Measurements from ENCODE around the gene ST6GALNAC4.

ST6GALNAC4 gene

DNA sequence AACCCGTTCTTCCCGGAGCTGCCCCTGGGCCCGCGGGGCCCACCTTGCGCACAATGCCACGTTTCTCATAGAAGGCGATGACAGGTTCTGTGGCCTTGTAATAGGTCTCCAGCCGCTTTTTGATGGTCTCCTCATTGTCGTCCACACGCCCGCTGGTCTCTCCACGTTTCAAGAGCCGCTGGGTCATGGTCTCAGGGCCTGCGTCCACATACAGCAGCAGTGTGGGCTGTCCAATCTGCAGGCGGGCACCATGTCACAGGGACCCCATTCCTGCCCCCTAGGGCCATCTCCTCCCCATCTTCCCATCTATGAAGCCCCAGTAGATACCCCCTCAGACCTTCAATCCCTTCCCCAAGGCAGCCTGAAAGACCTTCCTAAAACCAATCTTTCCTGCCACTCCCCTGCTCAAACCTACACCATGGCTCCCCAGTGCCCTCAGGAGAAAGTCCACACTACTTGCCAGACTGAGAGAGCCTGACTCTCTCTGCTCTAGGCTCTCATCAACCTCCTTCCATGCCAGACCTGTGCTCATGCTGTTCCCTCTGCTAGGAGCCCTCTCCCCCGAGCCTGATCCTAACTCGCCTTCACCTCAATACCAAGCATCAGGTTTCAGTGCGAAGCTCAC, 48.5 kb downstream of the ST6GALNAC4 start:
- TF ChIP-seq, protein P1, sequence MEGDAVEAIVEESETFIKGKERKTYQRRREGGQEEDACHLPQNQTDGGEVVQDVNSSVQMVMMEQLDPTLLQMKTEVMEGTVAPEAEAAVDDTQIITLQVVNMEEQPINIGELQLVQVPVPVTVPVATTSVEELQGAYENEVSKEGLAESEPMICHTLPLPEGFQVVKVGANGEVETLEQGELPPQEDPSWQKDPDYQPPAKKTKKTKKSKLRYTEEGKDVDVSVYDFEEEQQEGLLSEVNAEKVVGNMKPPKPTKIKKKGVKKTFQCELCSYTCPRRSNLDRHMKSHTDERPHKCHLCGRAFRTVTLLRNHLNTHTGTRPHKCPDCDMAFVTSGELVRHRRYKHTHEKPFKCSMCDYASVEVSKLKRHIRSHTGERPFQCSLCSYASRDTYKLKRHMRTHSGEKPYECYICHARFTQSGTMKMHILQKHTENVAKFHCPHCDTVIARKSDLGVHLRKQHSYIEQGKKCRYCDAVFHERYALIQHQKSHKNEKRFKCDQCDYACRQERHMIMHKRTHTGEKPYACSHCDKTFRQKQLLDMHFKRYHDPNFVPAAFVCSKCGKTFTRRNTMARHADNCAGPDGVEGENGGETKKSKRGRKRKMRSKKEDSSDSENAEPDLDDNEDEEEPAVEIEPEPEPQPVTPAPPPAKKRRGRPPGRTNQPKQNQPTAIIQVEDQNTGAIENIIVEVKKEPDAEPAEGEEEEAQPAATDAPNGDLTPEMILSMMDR (IDR thresholded peaks at IDR 0.05; ENCODE audit: borderline replicate concordance, insufficient read depth, low read depth, low read length): no peak
- no peak overlapping the region for H3K4me3 ChIP-seq (ENCODE audit: low read depth, low read length)

DNA sequence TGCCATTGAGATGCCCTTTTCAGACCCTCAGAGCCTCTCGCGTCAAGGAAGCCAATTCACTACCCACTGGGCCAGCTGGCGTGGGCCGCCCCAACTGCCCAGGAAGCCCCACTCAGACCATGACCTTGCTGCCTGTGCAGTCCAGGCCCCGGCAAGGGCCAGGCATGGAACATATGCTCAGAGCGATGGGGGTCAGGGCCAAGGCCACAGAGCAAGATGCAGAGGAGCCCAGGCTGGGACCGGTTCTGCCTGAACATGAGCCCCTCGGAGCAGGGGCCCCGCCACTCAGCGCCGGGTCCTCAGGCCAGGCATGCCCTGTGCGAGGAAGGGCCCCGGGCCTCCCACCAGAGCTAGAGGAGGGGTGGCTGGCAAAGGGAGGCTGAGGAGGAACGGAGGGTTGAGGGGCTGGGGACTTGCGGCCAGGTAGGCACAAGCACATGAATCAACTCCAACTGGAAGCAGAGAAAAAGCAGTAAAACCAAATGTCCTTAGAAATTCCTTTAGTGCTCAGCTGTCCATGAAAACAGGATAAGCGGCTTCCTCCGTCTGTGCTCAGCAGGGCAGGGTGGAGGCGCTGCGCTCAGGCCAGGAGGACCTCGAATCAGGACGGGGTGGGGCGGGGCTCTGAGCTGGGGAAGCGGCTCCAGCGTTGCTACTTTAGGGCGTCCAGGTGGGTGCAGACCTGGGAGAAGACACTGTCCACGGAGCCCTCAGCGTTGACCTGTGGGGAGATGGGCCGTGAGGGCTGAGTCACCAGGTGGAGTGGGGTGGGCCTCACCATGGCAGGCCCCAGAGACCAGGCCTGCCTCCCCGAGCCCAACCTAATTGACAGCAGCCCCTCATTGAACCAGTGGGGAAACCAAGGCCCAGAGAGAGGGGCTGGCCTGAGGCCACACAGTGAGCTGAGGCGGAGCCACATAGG, 49.2 kb downstream of the ST6GALNAC4 start:
- TF ChIP-seq, protein P1 (IDR thresholded peaks at IDR 0.05; ENCODE audit: borderline replicate concordance, insufficient read depth, low read depth, low read length): no peak

DNA sequence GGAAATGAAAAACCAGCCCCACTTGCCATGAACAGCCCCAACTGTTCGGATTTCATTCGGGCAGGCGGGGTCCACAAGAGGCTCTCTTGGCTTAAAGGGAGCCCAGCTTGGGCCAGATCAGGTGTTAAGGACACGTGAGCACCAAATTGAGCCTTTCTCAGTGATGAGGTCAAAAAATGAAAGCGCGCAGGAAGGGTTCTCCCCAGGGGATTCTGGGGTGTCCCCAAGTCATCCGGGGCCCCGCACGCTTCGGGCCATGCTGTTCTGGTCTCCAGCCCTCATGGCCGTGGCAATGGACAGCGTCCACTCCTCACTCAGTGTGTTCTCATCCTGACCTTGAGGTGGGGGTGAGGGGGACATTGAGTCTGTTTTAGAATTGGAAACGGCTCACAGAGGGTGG, 50.3 kb downstream of the ST6GALNAC4 start:
- no peak overlapping the region for H3K4me3 ChIP-seq (ENCODE audit: low read depth, low read length)
- TF ChIP-seq, protein P1 (IDR thresholded peaks at IDR 0.05; ENCODE audit: borderline replicate concordance, insufficient read depth, low read depth, low read length): no peak

More for the DNA sequence above, 49.2 kb downstream of the ST6GALNAC4 start:
- H3K4me3 ChIP-seq (ENCODE audit: low read depth, low read length): no peak overlapping the region

- no peak overlapping the region for H3K4me3 ChIP-seq (ENCODE audit: low read depth, low read length)
- TF ChIP-seq, protein P1 (IDR thresholded peaks at IDR 0.05; ENCODE audit: borderline replicate concordance, insufficient read depth, low read depth, low read length): no peak
Observed at GRCh38 chr9:127865645-127866464, 51.0 kb downstream of the ST6GALNAC4 start.

DNA sequence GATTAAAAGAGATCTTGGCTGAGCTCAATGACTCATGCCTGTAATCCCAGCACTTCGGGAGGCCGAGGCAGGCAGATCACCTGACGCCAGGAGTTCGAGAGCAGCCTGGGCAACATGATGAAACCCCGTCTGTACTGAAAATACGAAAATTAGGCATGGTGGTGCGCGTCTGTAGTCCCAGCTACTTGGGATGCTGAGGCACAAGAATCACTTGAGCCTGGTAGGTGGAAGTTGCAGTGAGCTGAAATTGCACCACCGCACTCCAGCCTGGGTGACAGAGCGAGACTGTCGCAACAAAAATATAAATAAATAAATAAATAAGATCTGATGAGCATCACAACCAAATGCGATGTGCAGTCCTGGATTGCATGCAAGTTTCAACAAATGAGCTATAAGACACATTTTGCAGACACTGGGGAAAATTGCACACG, 53.6 kb downstream of the ST6GALNAC4 start:
- TF ChIP-seq, protein P1 (IDR thresholded peaks at IDR 0.05; ENCODE audit: borderline replicate concordance, insufficient read depth, low read depth, low read length): no peak

GRCh38 chr9:127862075-127863011, 54.5 kb downstream of the ST6GALNAC4 start:
- no peak overlapping the region for H3K4me3 ChIP-seq (ENCODE audit: low read depth, low read length)

More for the DNA sequence above, 53.6 kb downstream of the ST6GALNAC4 start:
- H3K4me3 ChIP-seq (ENCODE audit: low read depth, low read length): no peak overlapping the region

More at GRCh38 chr9:127862075-127863011, 54.5 kb downstream of the ST6GALNAC4 start:
- TF ChIP-seq, protein P1 (IDR thresholded peaks at IDR 0.05; ENCODE audit: borderline replicate concordance, insufficient read depth, low read depth, low read length): no peak
